ENCODE data around the gene NAT8L. TPM values are rescaled to one million over a fixed set of nuclear protein-coding genes. Genes with fewer than 3 reads are reported as not detected.

NAT8L gene
- polyA plus RNA-seq, 1 donor (not counting 4 experiments of a cell fraction or from before 2014, with no cell fraction given), result 0.01 TPM

- FAIRE-seq (no peak), DNase-seq (ENCODE audit: low read depth, low spot score) (no peak)
- Histone ChIP-seq H3K9ac (ENCODE audit: control insufficient read depth, extremely low read depth, insufficient read depth, low read length) (no peak overlapping the region), H3K27ac (ENCODE audit: control insufficient read depth, insufficient read depth, low read length) (no peak overlapping the region), H3K4me1 (ENCODE audit: control insufficient read depth, extremely low read depth, insufficient read depth, low read length) (no peaks in the 10 kb centered on the region), H2AFZ (ENCODE audit: control insufficient read depth, low read length) (no peak overlapping the region), H3K27me3 (ENCODE audit: control insufficient read depth, extremely low read depth, insufficient read depth, low read length) (peaks cover 2% of the 10 kb centered on the region), H3K4me2 (ENCODE audit: control insufficient read depth, extremely low read depth, insufficient read depth, low read depth, low read length) (no peak overlapping the region), H3K36me3 (ENCODE audit: control insufficient read depth in 2 of 2, extremely low read depth in 1 of 2, insufficient read depth in 2 of 2, low read length in 2 of 2) (no peaks in the 10 kb centered on the region), H3K4me3 (ENCODE audit: control insufficient read depth in 2 of 3, extremely low read depth in 1 of 3, insufficient read depth in 2 of 3, low read depth in 1 of 3, low read length in 3 of 3) (no peak overlapping the region), H4K20me1 (ENCODE audit: control insufficient read depth, extremely low read depth, insufficient read depth, low read length) (no peaks in the 10 kb centered on the region), H3K9me1 (ENCODE audit: control insufficient read depth, extremely low read depth, insufficient read depth, low read length) (no peaks in the 10 kb centered on the region), H3K79me2 (ENCODE audit: control insufficient read depth, insufficient read depth, low read length) (no peaks in the 10 kb centered on the region), H3K9me3 (ENCODE audit: control insufficient read depth, low read depth, low read length) (no peaks in the 10 kb centered on the region)
- no peak for TF ChIP-seq CTCF (optimal IDR thresholded peaks at IDR 0.05 in 1 of 3, IDR thresholded peaks at IDR 0.05 in 1 of 3, conservative IDR thresholded peaks at IDR 0.05 in 1 of 3; ENCODE audit: extremely low read depth in 1 of 3, insufficient read depth in 2 of 3, low read length in 3 of 3)
- TF ChIP-seq EZH2 (IDR thresholded peaks at IDR 0.05; ENCODE audit: low read length), result no peak
- dilution Hi-C loops (cut with MboI; ENCODE audit: extremely low pct_ligation_motif_present, low sequenced_read_pairs), result no loop called here
These were observed 57.7 kb downstream of the NAT8L start for GRCh38 chr4:2116687-2117400.

Other genes starting within 250 kb of the NAT8L start
- gene LETM1, start 203.2 kb upstream of the NAT8L start, polyA plus RNA-seq, result 23.4 to 37.7 TPM (median 25.6 TPM) in 3 replicates
- gene NSD2, start 187.9 kb upstream of the NAT8L start, polyA plus RNA-seq, result 4.2 to 25.9 TPM (median 22.6 TPM) in 3 replicates
- 8.0 to 12.6 TPM (median 9.9 TPM) in 3 replicates for gene NELFA, start 50.4 kb upstream of the NAT8L start, polyA plus RNA-seq
- 4.8 to 11.1 TPM (median 6.0 TPM) in 3 replicates for gene HAUS3, start 182.8 kb downstream of the NAT8L start, polyA plus RNA-seq
- gene POLN, start 182.8 kb downstream of the NAT8L start, polyA plus RNA-seq, result 0.45 to 1.4 TPM (median 1.3 TPM) in 3 replicates
- 21.1 to 43.6 TPM (median 26.0 TPM) in 3 replicates for gene MXD4, start 202.8 kb downstream of the NAT8L start, polyA plus RNA-seq

Data from keratinocyte (primary cell).